ENCODE data around the gene TH. TPM values are rescaled to one million over a fixed set of nuclear protein-coding genes. Genes with fewer than 3 reads are reported as not detected.
"Not testable (repeated sequence)": the region's sequence is repeated elsewhere in the genome, so short reads cannot be mapped to it uniquely, and the experiment has no call there.

The TH gene
- polyA plus RNA-seq, 1 of the 3 experiments (the other 2 are of a cell fraction): not detected

GRCh38 chr11:2195756-2196088, 24.1 kb upstream of the TH start (continued):
- TF ChIP-seq USF1 (IDR thresholded peaks at IDR 0.05; ENCODE audit: borderline replicate concordance, low read depth) (no peak), CTCF (IDR thresholded peaks at IDR 0.05) (no peak)

- ChIA-PET POLR2A (interaction anchor here (0.9 to 2.7 kb wide), 6 partner anchors 9 to 206 kb away, joined by 3 to 17 read pairs (median 6); partner anchors contain the start of gene TSSC4), CTCF (interaction anchor here (0.7 to 5.7 kb wide), 35 partner anchors 9 to 338 kb away, joined by 3 to 138 read pairs (median 4); partner anchors contain the start of genes ASCL2, C11orf21 and TSPAN32)
- Histone ChIP-seq H3F3A (replicated peaks; ENCODE audit: insufficient read depth) (no peaks in the 10 kb centered on the region), H3K9me2 (no peaks in the 10 kb centered on the region), H3K9me3 (no peaks in the 10 kb centered on the region), H3K27me3 (ENCODE audit: insufficient read depth) (no peaks in the 10 kb centered on the region), H3K27ac (ENCODE audit: low read depth in 2 of 2, low read length in 1 of 2) (peak overlapping the region in 1 of 2 experiments; percentile 83; a peak in 2 of 4 replicates), H3K9ac (no peak overlapping the region), H3K4me3 (ENCODE audit: low read depth in 2 of 2, low read length in 1 of 2) (peak overlapping the region in 1 of 2 experiments; percentile 43; a peak in 1 of 4 replicates), H3K4me2 (no peak overlapping the region), H3K4me1 (ENCODE audit: control insufficient read depth in 1 of 2, insufficient read depth in 2 of 2, low read depth in 1 of 2, low read length in 1 of 2) (peaks cover 0 to 48% of the 10 kb centered on the region in 2 experiments; a peak in 1 of 4 replicates), H2AFZ (ENCODE audit: low read depth) (no peak overlapping the region), H3K79me2 (ENCODE audit: insufficient read depth) (no peaks in the 10 kb centered on the region), H3K36me3 (replicated peaks in 1 of 2; ENCODE audit: control insufficient read depth in 1 of 2, insufficient read depth in 2 of 2, low read length in 1 of 2) (no peaks in the 10 kb centered on the region), H4K20me1 (ENCODE audit: insufficient read depth) (no peaks in the 10 kb centered on the region)
- TF ChIP-seq MXI1 (IDR thresholded peaks at IDR 0.05; ENCODE audit: low read depth, low read length) (0 out of 2 replicates have a peak, but pooled peaks have one; percentile 30), CTCF (IDR thresholded peaks at IDR 0.05) (peak; percentile 64), RAD21 (IDR thresholded peaks at IDR 0.05; ENCODE audit: low read length) (peak; percentile 47), ELF1 (IDR thresholded peaks at IDR 0.05) (no peak), RFX5 (IDR thresholded peaks at IDR 0.05; ENCODE audit: low read length) (no peak), SMC3 (IDR thresholded peaks at IDR 0.05; ENCODE audit: low read depth, low read length) (peak; percentile 49; the same call in 1 of the 2 replicates)
- DNase-seq: peak; percentile 86
- WGBS (ENCODE audit: low lambda C conversion rate): 19% methylated on average over 9 of the region's 24 CpGs
These were observed 23.5 kb upstream of the TH start for GRCh38 chr11:2194877-2195755.

- Histone ChIP-seq H3K27ac (ENCODE audit: low read depth in 2 of 2, low read length in 1 of 2) (peak overlapping the region in 1 of 2 experiments; percentile 95; a peak in 2 of 4 replicates), H3K4me1 (ENCODE audit: control insufficient read depth in 1 of 2, insufficient read depth in 2 of 2, low read depth in 1 of 2, low read length in 1 of 2) (peaks cover 0 to 51% of the 10 kb centered on the region in 2 experiments; a peak in 1 of 4 replicates)
- H3K4me2 ChIP-seq; H3K79me2 ChIP-seq (ENCODE audit: insufficient read depth); H3K27me3 ChIP-seq (ENCODE audit: insufficient read depth); H3K9me3 ChIP-seq; DNase-seq; H3K36me3 ChIP-seq (replicated peaks in 1 of 2; ENCODE audit: control insufficient read depth in 1 of 2, insufficient read depth in 2 of 2, low read length in 1 of 2); H3K9me2 ChIP-seq; H3F3A ChIP-seq (replicated peaks; ENCODE audit: insufficient read depth); H3K4me3 ChIP-seq (ENCODE audit: low read depth in 2 of 2, low read length in 1 of 2); H2AFZ ChIP-seq (ENCODE audit: low read depth); H4K20me1 ChIP-seq (ENCODE audit: insufficient read depth); H3K9ac ChIP-seq: not testable (repeated sequence)
- ChIA-PET POLR2A (interaction anchor here (0.7 to 2.7 kb wide), 12 partner anchors 8 to 541 kb away, joined by 3 to 17 read pairs (median 5); partner anchors contain the start of gene TSSC4), CTCF (interaction anchor here (0.6 to 5.7 kb wide), 39 partner anchors 8 to 693 kb away, joined by 3 to 138 read pairs (median 5); partner anchors contain the start of genes ASCL2, C11orf21, CD81 and TH)
- 43% methylated on average over 6 of the region's 20 CpGs for WGBS (ENCODE audit: low lambda C conversion rate)
These were observed 22.4 kb upstream of the TH start for GRCh38 chr11:2193888-2194595.
